ENCODE measurements around the gene LRRC37B. TPM values are rescaled to one million over a fixed set of nuclear protein-coding genes. Genes with fewer than 3 reads are reported as not detected.
"Not testable (repeated sequence)": the region's sequence is repeated elsewhere in the genome, so short reads cannot be mapped to it uniquely, and the experiment has no call there.

Gene LRRC37B
- total and polyA plus RNA-seq, 12 donors: 7.4 to 45.3 (median 13.7) TPM

DNA sequence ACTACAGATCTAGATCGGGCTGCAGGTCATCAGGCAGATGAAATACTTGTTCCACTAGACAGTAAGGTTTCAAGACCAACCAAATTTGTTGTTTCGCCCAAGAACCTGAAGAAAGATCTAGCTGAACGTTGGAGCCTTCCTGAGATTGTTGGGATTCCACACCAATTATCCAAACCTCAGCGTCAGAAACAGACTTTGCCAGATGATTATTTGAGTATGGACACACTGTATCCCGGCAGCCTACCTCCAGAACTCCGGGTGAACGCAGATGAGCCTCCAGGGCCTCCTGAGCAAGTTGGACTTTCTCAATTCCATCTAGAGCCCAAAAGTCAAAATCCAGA lies 14.4 kb downstream of the LRRC37B start:
- H3K4me1 ChIP-seq (replicated peaks in 1 of 2): no peaks in the 10 kb centered on the region
- no peak overlapping the region for H3K27ac ChIP-seq
- TF ChIP-seq POLR2A (IDR thresholded peaks at IDR 0.05): no peak
- TF ChIP-seq, protein P1, sequence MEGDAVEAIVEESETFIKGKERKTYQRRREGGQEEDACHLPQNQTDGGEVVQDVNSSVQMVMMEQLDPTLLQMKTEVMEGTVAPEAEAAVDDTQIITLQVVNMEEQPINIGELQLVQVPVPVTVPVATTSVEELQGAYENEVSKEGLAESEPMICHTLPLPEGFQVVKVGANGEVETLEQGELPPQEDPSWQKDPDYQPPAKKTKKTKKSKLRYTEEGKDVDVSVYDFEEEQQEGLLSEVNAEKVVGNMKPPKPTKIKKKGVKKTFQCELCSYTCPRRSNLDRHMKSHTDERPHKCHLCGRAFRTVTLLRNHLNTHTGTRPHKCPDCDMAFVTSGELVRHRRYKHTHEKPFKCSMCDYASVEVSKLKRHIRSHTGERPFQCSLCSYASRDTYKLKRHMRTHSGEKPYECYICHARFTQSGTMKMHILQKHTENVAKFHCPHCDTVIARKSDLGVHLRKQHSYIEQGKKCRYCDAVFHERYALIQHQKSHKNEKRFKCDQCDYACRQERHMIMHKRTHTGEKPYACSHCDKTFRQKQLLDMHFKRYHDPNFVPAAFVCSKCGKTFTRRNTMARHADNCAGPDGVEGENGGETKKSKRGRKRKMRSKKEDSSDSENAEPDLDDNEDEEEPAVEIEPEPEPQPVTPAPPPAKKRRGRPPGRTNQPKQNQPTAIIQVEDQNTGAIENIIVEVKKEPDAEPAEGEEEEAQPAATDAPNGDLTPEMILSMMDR (IDR thresholded peaks at IDR 0.05): no peak
- intact Hi-C loops (cut with DNase I): no loop called here
- WGBS, 4 donors: 94 to 97% (median 96%) methylated on average over 7 of the region's 7 CpGs
- peaks cover 0 to 9% of the 10 kb centered on the region in 2 donors for H3K36me3 ChIP-seq (replicated peaks in 1 of 2)
- no peaks in the 10 kb centered on the region for H3K9me3 ChIP-seq (replicated peaks in 1 of 3)
- no peaks in the 10 kb centered on the region for H3K27me3 ChIP-seq
- DNase-seq: no peak
- H3K4me3 ChIP-seq: no peak overlapping the region

DNA sequence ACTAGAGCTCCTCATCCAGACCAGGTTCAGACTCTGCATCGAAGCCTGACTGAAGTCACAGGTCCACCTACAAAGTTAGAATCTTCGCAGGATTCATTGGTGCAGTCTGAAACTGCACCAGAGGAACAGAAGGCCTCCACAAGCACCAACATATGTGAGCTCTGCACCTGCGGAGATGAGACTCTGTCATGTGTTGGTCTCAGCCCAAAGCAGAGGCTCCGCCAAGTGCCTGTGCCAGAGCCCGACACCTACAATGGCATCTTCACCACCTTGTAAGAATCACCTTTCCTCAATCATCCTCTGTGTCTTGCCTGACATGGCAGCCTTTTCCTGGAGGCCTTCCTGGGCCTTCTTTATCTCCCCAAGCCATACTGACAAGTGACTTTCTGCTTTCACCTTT lies 15.4 kb downstream of the LRRC37B start:
- intact Hi-C loops (cut with DNase I); H3K4me3 ChIP-seq; H3K9me3 ChIP-seq (replicated peaks in 1 of 3); H3K36me3 ChIP-seq (replicated peaks in 1 of 2); H3K4me1 ChIP-seq (replicated peaks in 1 of 2); H3K27me3 ChIP-seq; H3K27ac ChIP-seq; DNase-seq: not testable (repeated sequence)
- 90 to 100% (median 98%) methylated on average over 3 to 5 of the region's 5 CpGs for WGBS, 4 donors

DNA sequence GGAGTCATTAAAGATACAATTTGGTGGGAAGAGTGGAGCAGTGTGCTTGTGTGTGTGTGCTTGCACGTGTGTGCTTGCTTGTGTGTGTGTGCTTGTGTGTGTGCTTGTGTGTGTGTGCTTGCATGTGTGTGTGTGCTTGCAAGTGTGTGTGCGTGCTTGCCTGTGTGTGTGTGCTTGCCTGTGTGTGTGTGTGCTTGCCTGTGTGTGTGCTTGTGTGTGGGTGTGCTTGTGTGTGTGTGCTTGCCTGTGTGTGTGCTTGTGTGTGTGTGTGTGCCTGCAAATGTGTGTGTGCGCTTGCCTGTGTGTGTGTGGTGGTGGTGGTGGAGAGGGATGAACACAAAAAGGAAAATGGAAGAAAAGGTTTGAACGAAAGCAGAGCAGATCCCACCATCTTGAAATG lies 20.1 kb downstream of the LRRC37B start:
- H3K4me1 ChIP-seq (replicated peaks in 1 of 2); H3K27me3 ChIP-seq; DNase-seq; H3K9me3 ChIP-seq (replicated peaks in 1 of 3); H3K36me3 ChIP-seq (replicated peaks in 1 of 2); intact Hi-C loops (cut with DNase I); H3K4me3 ChIP-seq; H3K27ac ChIP-seq: not testable (repeated sequence)
- 77 to 91% (median 90%) methylated on average over 4 of the region's 4 CpGs for WGBS, 4 donors

DNA sequence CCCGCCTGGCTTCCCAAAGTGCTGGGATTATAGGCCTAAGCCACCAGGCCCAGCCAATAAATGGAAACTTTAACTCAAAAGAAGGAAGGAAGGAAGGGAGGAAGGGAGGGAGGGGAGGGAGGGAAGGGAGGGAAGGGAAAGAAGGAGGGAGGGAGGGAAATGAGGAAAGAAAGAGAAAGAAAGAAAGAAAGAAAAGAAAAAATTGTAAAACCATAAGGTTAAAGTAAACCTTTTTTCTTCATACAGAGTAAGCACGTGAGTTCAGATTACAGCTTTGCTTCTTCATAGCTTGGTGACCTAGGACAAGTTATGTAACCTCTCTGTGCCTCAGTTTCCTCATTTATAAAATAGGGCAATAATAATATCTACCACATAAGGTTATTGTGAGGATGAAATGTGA lies 26.0 kb downstream of the LRRC37B start:
- DNase-seq: no peak
- intact Hi-C loops (cut with DNase I): no loop called here
- Histone ChIP-seq H3K9me3 (replicated peaks in 1 of 3) (no peaks in the 10 kb centered on the region), H3K4me1 (replicated peaks in 1 of 2) (no peaks in the 10 kb centered on the region), H3K27me3 (no peaks in the 10 kb centered on the region), H3K36me3 (replicated peaks in 1 of 2) (peaks cover 0 to 17% of the 10 kb centered on the region in 2 donors), H3K27ac (no peak overlapping the region), H3K4me3 (no peak overlapping the region)
- TF ChIP-seq, protein P1 (IDR thresholded peaks at IDR 0.05): no peak
- TF ChIP-seq POLR2A (IDR thresholded peaks at IDR 0.05): no peak
- 92 to 99% (median 97%) methylated on average over 2 of the region's 2 CpGs for WGBS, 4 donors

DNA sequence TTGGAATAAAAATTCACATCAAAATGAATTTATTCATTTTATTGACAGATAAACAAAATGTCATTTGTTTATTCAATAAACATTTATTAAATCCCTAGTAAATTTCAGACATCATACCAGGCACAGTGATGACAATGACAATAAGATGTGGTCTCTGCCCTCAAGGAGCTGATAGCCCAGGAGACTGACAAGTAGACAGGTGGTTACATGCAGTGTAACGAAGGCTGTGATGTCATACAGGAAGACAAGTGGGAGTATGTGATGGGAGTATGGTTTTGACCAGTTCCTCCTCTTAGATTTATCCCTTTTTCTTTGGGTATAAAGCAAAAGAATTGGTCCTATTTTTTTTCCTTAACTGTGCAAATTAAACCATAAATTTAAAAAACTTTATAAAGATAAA lies 26.6 kb downstream of the LRRC37B start:
- H3K4me1 ChIP-seq (replicated peaks in 1 of 2); H3K9me3 ChIP-seq (replicated peaks in 1 of 3); H3K4me3 ChIP-seq; H3K27me3 ChIP-seq; H3K27ac ChIP-seq; DNase-seq; intact Hi-C loops (cut with DNase I): not testable (repeated sequence)
- peaks cover 0 to 22% of the 10 kb centered on the region in 2 donors for H3K36me3 ChIP-seq (replicated peaks in 1 of 2)
- 78 to 95% (median 90%) methylated on average over 1 of the region's 1 CpG for WGBS, 4 donors

DNA sequence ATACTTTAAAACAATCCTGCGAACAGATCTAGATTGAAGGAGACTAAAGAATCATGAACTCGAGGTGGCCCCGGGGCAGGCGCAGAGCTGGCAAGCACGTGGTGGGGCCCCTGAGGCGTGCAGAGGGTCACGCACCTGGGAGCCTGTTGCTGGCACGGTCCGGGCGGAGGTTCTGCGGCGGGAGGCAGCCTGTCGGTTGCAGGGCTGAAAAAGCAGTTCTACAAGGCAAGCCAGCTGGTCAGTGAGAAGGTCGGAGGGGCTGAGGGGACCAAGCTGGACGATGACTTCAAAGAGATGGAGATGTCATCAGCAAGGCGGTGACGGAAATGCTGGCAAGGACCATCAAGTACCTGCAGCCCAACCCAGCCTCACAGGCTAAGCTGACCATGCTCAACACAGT lies 33.1 kb downstream of the LRRC37B start:
- H3K36me3 ChIP-seq (replicated peaks in 1 of 2): peaks cover 0 to 41% of the 10 kb centered on the region in 2 donors
- H3K4me3 ChIP-seq; intact Hi-C loops (cut with DNase I): not testable (repeated sequence)

DNA sequence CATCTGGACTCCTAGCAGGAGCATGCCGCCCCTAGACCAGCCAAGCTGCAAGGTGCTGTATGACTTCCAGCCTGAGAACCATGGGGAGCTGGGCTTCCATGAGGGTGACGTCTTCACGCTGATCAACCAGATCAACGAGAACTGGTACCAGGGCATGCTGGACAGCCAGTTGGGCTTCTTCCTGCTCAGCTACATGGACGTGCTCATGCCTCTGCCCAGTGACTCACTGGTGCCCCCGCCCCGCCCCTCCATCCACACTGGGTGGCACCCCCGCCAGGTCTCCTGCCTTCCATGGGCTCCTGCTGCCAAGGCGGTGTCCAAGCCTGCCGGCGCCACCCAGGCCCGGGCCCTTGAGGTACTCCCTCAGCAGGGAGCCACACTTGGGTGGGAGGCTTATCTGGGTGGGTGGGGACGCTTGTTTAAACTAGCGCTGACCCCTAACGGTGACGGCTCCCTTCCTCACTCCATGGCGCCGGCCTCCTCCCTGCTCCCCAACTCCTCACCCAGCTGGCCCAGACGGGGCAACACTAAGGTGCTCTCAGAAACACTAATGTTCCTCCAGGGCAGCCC lies 34.2 kb downstream of the LRRC37B start:
- H3K4me3 ChIP-seq; H3K9me3 ChIP-seq (replicated peaks in 1 of 3); H3K27ac ChIP-seq; H3K27me3 ChIP-seq; DNase-seq; intact Hi-C loops (cut with DNase I); H3K4me1 ChIP-seq (replicated peaks in 1 of 2): not testable (repeated sequence)
- H3K36me3 ChIP-seq (replicated peaks in 1 of 2): peaks cover 0 to 30% of the 10 kb centered on the region in 2 donors
- 95 to 97% (median 96%) methylated on average over 9 to 19 of the region's 19 CpGs for WGBS, 4 donors

More for the DNA sequence above, 33.1 kb downstream of the LRRC37B start:
- H3K27ac ChIP-seq; DNase-seq; H3K9me3 ChIP-seq (replicated peaks in 1 of 3); H3K27me3 ChIP-seq; H3K4me1 ChIP-seq (replicated peaks in 1 of 2): not testable (repeated sequence)
- WGBS, 4 donors: 95 to 98% (median 97%) methylated on average over 17 of the region's 17 CpGs

DNA sequence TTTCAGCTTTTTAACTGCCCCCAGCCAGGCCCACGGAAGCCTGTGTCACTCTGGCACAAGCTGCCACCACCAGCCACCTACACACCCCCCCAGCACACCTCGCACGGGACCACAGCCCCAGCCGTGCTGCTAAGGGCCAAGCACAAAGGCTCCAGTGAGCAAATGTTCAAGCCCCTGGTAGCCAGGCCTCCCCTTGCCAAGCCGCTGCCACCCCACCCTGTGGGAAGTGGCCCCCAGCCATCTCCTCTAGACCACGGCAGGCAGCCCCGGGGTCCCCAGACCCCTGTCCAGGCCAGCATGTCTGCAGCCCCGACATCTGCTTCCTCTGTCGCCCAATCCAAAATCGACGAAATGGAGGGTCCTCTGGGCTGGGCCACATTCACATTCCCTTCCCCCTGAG lies 35.1 kb downstream of the LRRC37B start:
- peak in 1 of 7 donors; percentile 20 for DNase-seq
- intact Hi-C loops (cut with DNase I); H3K27me3 ChIP-seq; H3K9me3 ChIP-seq (replicated peaks in 1 of 3); H3K27ac ChIP-seq; H3K4me1 ChIP-seq (replicated peaks in 1 of 2); H3K4me3 ChIP-seq: not testable (repeated sequence)
- peaks cover 0 to 25% of the 10 kb centered on the region in 2 donors for H3K36me3 ChIP-seq (replicated peaks in 1 of 2)
- 90 to 97% (median 94%) methylated on average over 6 to 10 of the region's 11 CpGs; no CpG with 5 or more reads in 1 of the 4 donors for WGBS, 4 donors

DNA sequence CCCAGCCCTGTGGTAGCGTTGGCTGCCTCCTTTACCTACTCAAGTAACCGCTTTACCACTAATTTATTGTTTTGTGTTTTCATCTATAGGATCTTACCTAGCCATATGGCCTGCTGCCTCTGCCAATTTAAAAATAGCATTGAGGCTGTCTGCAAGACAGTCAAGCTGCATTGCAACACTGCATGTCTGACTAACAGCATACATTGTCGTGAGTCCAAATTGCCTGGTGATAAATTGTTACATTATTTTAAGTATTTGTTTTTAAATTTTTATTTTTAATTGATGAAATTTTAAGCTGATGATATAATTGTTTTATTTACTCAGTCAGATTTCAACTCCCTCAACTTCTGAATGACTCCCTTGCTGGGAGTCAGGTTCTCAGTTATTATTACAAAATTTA lies 38.4 kb downstream of the LRRC37B start:
- intact Hi-C loops (cut with DNase I); H3K27ac ChIP-seq; H3K9me3 ChIP-seq (replicated peaks in 1 of 3); H3K4me1 ChIP-seq (replicated peaks in 1 of 2); H3K4me3 ChIP-seq; H3K27me3 ChIP-seq: not testable (repeated sequence)
- DNase-seq: peak in 1 of 7 donors; percentile 7
- 78 to 87% (median 81%) methylated on average over 3 of the region's 3 CpGs for WGBS, 4 donors
- H3K36me3 ChIP-seq (replicated peaks in 1 of 2): peaks cover 0 to 17% of the 10 kb centered on the region in 2 donors

All from adrenal gland (tissue), 12 donors.